Esophagus squamous epithelium (tissue), 5 donors: Measurements from ENCODE around the gene CRLF3. TPM values are rescaled to one million over a fixed set of nuclear protein-coding genes. Genes with fewer than 3 reads are reported as not detected.
A peak's percentile ranks its signal among the peaks of the same experiment; 100 is the strongest.

Source experiments
- DNase-seq: peaks from one replicate; lab custom pipeline; 2025; lab: John Stamatoyannopoulos, UW
- H3K27ac ChIP-seq, 4 donors: fragments of 200-600 bp; sonication (generic); one replicate each; pipeline ENCODE4 v1.5.1; 2016 to 2019; ENCODE audit warnings: mild to moderate bottlenecking in 1 of 4
- H3K27me3 ChIP-seq, 4 donors: fragments of 200-600 bp; sonication (generic); 1 replicate in 3 of 4; 2 replicates in 1 of 4; pipeline versions ENCODE4 v1.5.1 to v1.6.0; 2017 to 2021; ENCODE audit warnings: antibody characterized with exemption in 1 of 4
- H3K36me3 ChIP-seq, 3 donors: fragments of 200-600 bp; sonication (generic); one replicate each; pipeline ENCODE4 v1.5.1; 2016 to 2019
- H3K4me1 ChIP-seq, 3 donors: fragments of 200-600 bp; sonication (generic); one replicate each; pipeline ENCODE4 v1.5.1; 2017 to 2019
- H3K4me3 ChIP-seq, 4 donors: fragments of 200-600 bp; sonication (generic); 1 replicate in 3 of 4; 2 replicates in 1 of 4; pipeline ENCODE4 v1.5.1; 2016 to 2019; ENCODE audit warnings: mild to moderate bottlenecking in 2 of 4, moderate library complexity in 1 of 4
- H3K9me3 ChIP-seq, 3 donors: fragments of 200-600 bp; sonication (generic); one replicate each; pipeline ENCODE4 v1.5.1; 2016 to 2019
- CTCF ChIP-seq, 6 experiments: fragments of 450-650 bp in 4 of 6; fragments of 200-600 bp in 2 of 6; sonication (generic) in 2 of 6; IDR thresholded peaks; one replicate each; pipeline ENCODE4 v1.5.1; 2016 to 2019; ENCODE audit warnings: antibody characterized with exemption in 6 of 6, mild to moderate bottlenecking in 4 of 6, moderate library complexity in 4 of 6
- POLR2A ChIP-seq, 4 donors: fragments of 450-650 bp; IDR thresholded peaks; one replicate each; pipeline ENCODE4 v1.6.1; 2017; ENCODE audit warnings: antibody characterized with exemption in 4 of 4, mild to moderate bottlenecking in 4 of 4, moderate library complexity in 3 of 4
- WGBS, 2 donors: methylation state at CpG; one replicate each; pipeline ENCODE4 v1.1.5; 2018; 5-methylcytosine and 5-hydroxymethylcytosine counted together
- intact Hi-C: fragments of 100-400 bp; cut with DNase I; formaldehyde crosslinking; loops from one replicate; pipeline ENCODE4 v1.15.0; 2022
- total RNA-seq, 4 donors: library from RNA; depleted of rRNA; stranded (reverse); fragments of >200 nt; gene quantifications; one replicate each; pipeline ENCODE4 v1.1.0, GENCODE V29; 2016
- donor health status: DM: yes; HTN: yes; CAD: no.

CRLF3 gene
- total RNA-seq, 4 donors from 2014 or later, result 13.3 to 27.4 (median 20.4) TPM

- no peak for DNase-seq
- peaks cover 0 to 47% (median 13%) of the 10 kb centered on the region in 3 donors for H3K36me3 ChIP-seq
- no peaks in the 10 kb centered on the region for H3K27me3 ChIP-seq
These were observed 18.5 kb downstream of the CRLF3 start for GRCh38 chr17:30805944-30806456.

GRCh38 chr17:30801671-30802070, 22.8 kb downstream of the CRLF3 start:
- Histone ChIP-seq H3K27me3 (no peaks in the 10 kb centered on the region), H3K4me3 (no peak overlapping the region), H3K4me1 (no peaks in the 10 kb centered on the region), H3K36me3 (peaks cover 4 to 73% (median 20%) of the 10 kb centered on the region in 3 donors), H3K27ac (no peak overlapping the region), H3K9me3 (no peaks in the 10 kb centered on the region)
- TF ChIP-seq POLR2A (IDR thresholded peaks at IDR 0.05) (no peak), CTCF (IDR thresholded peaks at IDR 0.05) (no peak)
- intact Hi-C loops, result no loop called here
- 100% methylated on average over 1 of the region's 1 CpG for WGBS, 2 donors
- DNase-seq, result no peak

More at GRCh38 chr17:30805944-30806456, 18.5 kb downstream of the CRLF3 start:
- Histone ChIP-seq H3K9me3 (no peaks in the 10 kb centered on the region), H3K27ac (no peak overlapping the region), H3K4me3 (no peak overlapping the region), H3K4me1 (peaks cover 0 to 12% (median 3%) of the 10 kb centered on the region in 3 donors)
- TF ChIP-seq POLR2A (IDR thresholded peaks at IDR 0.05) (no peak), CTCF (IDR thresholded peaks at IDR 0.05) (peak in 2 of 6 experiments; percentile 13 to 30)
- intact Hi-C loops, result no loop called here
- WGBS, 2 donors, result 57 to 73% methylated on average over 2 of the region's 2 CpGs

GRCh38 chr17:30796016-30796415, 28.5 kb downstream of the CRLF3 start:
- DNase-seq, result no peak
- Histone ChIP-seq H3K27ac (no peak overlapping the region), H3K27me3 (no peaks in the 10 kb centered on the region), H3K9me3 (no peaks in the 10 kb centered on the region), H3K4me1 (no peaks in the 10 kb centered on the region), H3K36me3 (peaks cover 7 to 100% (median 28%) of the 10 kb centered on the region in 3 donors), H3K4me3 (no peak overlapping the region)
- TF ChIP-seq CTCF (IDR thresholded peaks at IDR 0.05) (no peak), POLR2A (IDR thresholded peaks at IDR 0.05) (no peak)
- intact Hi-C loops, result no loop called here
- WGBS, 2 donors, result 75 to 82% methylated on average over 4 of the region's 4 CpGs

GRCh38 chr17:30794372-30794771, 30.1 kb downstream of the CRLF3 start:
- intact Hi-C loops, result no loop called here
- H3K9me3 ChIP-seq, result no peaks in the 10 kb centered on the region
- TF ChIP-seq POLR2A (IDR thresholded peaks at IDR 0.05) (no peak), CTCF (IDR thresholded peaks at IDR 0.05) (no peak)
- no peak overlapping the region for H3K4me3 ChIP-seq
- peaks cover 7 to 99% (median 33%) of the 10 kb centered on the region in 3 donors for H3K36me3 ChIP-seq
- 68 to 69% methylated on average over 5 of the region's 5 CpGs for WGBS, 2 donors
- H3K27ac ChIP-seq, result no peak overlapping the region
- H3K27me3 ChIP-seq, result no peaks in the 10 kb centered on the region
- H3K4me1 ChIP-seq, result no peaks in the 10 kb centered on the region
- no peak for DNase-seq

- H3K9me3 ChIP-seq, result no peaks in the 10 kb centered on the region
- H3K4me3 ChIP-seq, result no peak overlapping the region
- intact Hi-C loops, result no loop called here
- no peak for TF ChIP-seq CTCF (IDR thresholded peaks at IDR 0.05)
- no peak for TF ChIP-seq POLR2A (IDR thresholded peaks at IDR 0.05)
- 94 to 98% methylated on average over 9 of the region's 9 CpGs for WGBS, 2 donors
- H3K27ac ChIP-seq, result no peak overlapping the region
- H3K27me3 ChIP-seq, result no peaks in the 10 kb centered on the region
- H3K4me1 ChIP-seq, result no peaks in the 10 kb centered on the region
- peaks cover 7 to 99% (median 33%) of the 10 kb centered on the region in 3 donors for H3K36me3 ChIP-seq
- DNase-seq, result no peak
These were observed 31.1 kb downstream of the CRLF3 start for GRCh38 chr17:30793282-30793977.
